ENCODE results near the gene EHD3. TPM values are rescaled to one million over a fixed set of nuclear protein-coding genes. Genes with fewer than 3 reads are reported as not detected.

EHD3 gene
- total RNA-seq, 1 donor from 2014 or later: 27.9 TPM

DNA sequence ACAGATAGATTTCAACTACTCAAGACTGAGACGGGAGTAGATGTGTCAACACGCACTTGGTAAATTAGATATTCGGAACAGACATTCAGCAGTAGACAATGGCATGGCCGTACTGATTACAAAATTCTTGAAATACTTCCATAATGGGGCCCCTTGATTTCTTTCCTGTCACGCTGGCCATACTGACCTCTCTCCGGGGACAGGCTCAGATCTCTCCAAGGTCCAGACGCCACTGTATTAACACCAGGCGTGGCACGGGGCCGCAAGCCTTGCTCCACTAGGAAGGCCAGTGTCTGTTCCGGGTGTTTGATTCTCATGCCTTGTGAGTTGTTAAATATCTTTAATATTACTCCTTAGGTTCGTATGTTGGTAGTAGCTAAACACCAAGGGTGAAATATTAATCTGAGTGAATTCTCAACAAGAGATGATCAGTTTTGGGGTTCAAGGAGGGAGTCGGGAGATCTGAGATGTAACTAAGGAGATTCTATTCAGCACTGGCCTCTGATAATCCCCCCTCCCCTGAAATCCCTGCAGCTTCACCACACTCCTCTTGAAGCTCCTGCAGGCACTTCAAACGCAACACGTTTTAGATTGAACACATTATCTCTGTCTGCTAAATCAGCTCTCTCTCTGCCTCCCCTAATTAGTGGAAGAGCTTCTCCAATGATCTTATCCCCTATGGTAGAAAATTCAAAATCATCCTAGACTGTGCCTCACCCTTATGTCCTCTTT lies 2.2 kb upstream of the EHD3 start:
- DNase-seq (ENCODE audit: missing footprints): no peak
- intact Hi-C loops (cut with DNase I): loop anchor here (5.0 to 10.0 kb wide), 2 partner anchors 101 to 517 kb away; no protein-coding TSS in a partner anchor

DNA sequence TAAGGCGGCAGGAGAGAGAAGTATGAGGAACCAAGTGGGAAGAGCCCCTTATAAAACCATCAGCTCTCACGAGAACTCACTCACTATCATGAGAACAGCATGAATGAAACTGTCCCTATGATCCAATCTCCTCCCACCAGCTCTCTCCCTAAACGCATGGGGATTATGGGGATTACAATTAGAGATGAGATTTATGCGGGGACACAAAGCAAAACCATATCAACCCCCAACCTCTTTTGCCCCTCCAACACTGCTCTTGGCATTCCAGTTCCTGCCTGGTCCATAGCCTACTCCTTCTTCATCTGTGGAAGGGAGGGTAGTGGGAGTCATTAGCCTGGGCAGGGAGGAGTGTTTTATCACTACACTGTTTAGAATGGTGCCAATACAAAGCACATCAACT lies 1.4 kb upstream of the EHD3 start:
- ATAC-seq: no peak
- intact Hi-C loops (cut with DNase I): loop anchor here (5.0 to 10.0 kb wide), 2 partner anchors 100 to 518 kb away; no protein-coding TSS in a partner anchor
- DNase-seq (ENCODE audit: missing footprints): no peak

More for the DNA sequence above, 2.2 kb upstream of the EHD3 start:
- peak; percentile 55 for ATAC-seq

DNA sequence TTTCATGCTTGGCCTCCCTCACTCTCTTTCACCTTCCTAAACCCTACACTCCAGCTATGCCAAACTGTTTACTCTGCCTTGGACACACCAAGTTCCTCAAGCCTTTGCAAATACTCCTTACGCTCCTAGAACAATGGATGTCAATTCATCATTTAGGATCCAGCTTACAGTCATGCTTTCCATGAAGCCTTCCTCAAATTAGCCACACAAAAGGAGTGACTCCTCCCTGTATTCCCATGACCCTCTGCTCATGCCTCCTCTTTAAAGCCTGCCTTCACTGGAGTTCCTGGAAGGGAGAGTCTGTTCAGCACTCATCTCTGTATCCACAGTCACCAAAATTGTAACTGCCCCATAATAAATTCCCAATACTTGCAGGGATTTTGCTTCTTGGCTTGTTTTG lies 721 bp upstream of the EHD3 start:
- intact Hi-C loops (cut with DNase I): loop anchor here (1.0 to 10.0 kb wide), 3 partner anchors 69 to 518 kb away; no protein-coding TSS in a partner anchor
- DNase-seq (ENCODE audit: missing footprints): no peak
- no peak for ATAC-seq

DNA sequence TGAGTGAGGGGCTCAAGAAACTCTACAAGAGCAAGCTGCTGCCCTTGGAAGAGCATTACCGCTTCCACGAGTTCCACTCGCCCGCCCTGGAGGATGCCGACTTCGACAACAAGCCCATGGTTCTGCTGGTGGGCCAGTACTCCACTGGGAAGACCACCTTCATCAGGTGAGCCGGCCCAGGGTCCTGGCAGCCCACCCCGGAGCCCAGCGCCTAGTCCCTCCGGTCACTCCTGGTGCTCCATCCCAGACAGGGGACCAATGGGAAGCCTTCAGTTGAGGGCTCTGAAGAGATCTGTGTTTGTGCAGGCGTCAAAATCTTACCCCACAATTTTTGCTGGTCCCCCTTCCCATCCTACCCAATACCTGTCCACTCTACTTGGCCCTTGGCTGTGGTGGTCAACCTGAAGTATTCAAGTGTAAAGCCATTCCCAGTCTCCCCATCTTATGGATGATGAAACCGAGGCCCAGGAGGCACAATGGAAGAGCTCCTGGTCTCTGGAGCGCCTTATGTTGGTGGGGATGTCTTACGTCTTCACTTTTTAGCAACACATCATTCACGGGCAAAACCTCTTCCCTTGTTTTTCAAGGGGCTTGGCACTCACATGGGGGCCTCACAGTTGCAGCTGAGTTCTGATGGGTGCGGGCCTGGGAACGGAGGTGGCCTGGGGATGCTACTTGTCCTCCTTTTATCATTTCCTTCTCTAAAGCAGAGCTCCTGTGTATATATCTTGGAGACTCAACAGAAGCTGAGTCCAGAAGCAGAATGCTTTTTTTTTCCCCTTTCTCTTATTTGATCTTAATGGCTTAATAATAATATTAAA lies 941 bp downstream of the EHD3 start:
- DNase-seq (ENCODE audit: missing footprints) (no peak), ATAC-seq (no peak)
- intact Hi-C loops (cut with DNase I): loop anchor here (5.0 to 10.0 kb wide), 3 partner anchors 42 to 520 kb away; no protein-coding TSS in a partner anchor

DNA sequence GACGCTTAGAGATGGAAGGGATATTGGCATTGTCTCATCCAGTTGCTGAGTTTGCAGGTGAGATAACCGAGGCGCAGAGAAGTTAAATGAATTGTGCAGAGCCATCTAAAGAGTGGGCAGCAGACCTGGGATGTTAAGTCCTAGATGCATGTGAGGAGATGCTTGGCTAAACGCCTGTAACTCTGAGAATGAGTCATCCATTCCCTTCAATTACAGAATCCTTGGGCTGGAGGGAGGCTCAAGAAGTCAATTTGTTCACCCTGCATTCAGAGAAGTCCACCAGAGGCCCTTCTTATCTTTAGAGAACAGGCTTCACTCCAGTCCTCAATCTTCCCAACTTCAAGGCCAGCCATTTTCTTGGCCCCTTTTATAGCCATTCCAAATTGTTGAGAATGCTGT lies 1.6 kb downstream of the EHD3 start:
- no peak for ATAC-seq
- intact Hi-C loops (cut with DNase I): loop anchor here (5.0 to 10.0 kb wide), 2 partner anchors 42 to 521 kb away; no protein-coding TSS in a partner anchor
- DNase-seq (ENCODE audit: missing footprints): no peak

DNA sequence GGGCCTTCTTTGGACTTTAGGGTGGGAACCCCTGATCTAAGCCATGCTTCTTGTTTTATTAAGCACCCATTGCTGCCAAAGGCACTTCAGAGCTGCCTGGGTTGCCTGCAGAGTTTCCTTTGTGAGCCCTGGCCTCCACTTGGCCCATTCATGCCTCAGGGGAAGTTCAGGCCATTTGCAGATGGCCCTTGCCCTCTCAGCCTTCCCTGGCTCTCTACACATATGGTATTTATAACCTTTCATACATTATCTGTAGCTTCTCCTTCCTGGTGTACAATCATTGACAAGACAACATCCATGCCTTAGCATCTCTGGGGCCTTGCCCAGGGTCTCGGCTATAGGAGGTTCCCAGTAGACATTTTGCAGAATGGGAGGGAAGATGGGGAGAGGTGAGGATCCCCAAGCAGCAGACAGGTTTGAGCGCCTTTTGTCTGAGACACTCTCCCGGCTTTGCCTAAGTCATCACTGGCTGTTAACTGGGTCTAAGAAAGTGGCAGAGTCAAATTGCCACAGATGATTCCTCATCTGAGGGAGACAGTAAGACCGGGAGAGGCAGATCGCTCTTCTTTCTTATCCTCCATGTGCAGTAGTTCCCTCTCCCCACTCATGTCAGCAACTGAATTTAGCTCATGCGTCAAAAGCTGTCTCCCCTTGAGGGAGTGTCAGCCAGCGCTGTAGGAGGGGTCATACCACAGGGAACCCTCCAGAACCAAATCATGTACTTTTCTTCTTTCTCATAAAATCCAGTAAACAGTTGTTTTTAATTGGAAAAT lies 2.7 kb downstream of the EHD3 start:
- ATAC-seq: no peak
- DNase-seq (ENCODE audit: missing footprints): no peak
- intact Hi-C loops (cut with DNase I): loop anchor here (5.0 to 10.0 kb wide), 2 partner anchors 41 to 522 kb away; no protein-coding TSS in a partner anchor

DNA sequence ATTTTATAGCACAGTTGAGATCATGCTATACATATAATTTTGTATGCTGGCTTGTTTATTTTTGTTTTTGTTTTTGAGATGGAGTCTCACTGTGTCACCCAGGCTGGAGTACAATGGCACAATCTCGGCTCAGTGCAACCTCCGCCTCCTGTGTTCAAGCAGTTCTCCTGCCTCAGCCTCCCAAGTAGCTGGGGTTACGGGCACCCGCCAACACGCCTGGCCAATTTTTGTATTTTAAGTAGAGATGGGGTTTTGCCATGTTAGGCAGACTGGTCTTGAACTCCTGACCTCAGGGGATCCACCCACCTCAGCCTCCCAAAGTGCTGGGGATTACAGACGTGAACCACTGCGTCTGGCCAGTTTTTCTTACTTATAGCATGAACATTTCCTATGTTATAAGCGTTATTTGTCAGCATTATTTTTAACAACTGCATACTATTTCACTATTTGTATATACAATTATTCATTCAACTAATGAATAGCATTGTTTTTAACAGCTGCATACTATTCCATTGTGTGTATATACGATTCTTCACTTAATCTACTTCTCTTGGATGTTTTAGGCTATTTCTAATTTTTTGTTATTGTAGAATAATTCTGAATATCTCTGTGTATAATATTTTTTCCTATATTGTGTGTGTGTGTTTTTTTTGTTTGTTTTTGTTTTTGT lies 3.5 kb downstream of the EHD3 start:
- intact Hi-C loops (cut with DNase I): loop anchor here (5.0 to 10.0 kb wide), 2 partner anchors 40 to 523 kb away; no protein-coding TSS in a partner anchor
- ATAC-seq (no peak), DNase-seq (ENCODE audit: missing footprints) (no peak)

DNA sequence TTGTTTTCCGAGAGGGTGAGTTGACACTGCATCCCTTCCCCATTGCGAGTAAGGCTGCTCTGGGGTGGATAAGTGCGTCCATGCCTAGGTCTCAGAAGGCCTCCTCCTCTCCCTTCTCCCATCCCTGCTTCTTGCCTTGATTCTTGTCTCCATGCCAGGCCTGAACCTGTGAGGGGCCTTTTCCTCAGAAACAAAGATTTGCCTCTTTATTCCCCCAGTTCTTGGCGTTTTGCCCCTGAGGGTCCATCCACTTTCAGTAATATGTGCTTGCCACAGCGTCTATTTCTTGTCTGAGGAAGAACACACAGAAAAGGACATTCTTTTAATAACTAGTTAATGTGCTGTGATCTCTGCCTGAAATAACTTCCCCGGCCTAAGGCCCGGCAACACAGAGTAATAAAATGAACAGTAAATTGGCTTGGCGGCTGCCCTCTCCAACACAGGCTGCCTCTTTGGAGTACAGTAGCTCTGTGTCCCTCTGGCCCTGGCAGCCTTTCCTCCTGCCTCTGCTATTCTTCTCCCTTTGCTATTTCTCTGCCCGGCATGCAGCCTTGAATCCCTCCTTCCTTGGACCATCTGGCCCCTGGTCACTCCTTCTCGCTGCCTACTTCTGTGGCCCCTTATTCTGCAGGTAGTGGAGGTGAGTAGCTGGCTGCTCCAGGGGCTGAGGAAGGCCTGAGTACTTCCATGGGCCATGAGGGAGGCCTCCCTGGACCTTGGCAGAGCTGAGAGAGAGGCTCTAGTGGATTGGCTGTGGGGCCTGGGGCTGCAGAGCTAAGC lies 4.4 kb downstream of the EHD3 start:
- no peak for DNase-seq (ENCODE audit: missing footprints)
- no peak for ATAC-seq
- intact Hi-C loops (cut with DNase I): loop anchor here (5.0 to 10.0 kb wide), 2 partner anchors 39 to 524 kb away; no protein-coding TSS in a partner anchor

DNA sequence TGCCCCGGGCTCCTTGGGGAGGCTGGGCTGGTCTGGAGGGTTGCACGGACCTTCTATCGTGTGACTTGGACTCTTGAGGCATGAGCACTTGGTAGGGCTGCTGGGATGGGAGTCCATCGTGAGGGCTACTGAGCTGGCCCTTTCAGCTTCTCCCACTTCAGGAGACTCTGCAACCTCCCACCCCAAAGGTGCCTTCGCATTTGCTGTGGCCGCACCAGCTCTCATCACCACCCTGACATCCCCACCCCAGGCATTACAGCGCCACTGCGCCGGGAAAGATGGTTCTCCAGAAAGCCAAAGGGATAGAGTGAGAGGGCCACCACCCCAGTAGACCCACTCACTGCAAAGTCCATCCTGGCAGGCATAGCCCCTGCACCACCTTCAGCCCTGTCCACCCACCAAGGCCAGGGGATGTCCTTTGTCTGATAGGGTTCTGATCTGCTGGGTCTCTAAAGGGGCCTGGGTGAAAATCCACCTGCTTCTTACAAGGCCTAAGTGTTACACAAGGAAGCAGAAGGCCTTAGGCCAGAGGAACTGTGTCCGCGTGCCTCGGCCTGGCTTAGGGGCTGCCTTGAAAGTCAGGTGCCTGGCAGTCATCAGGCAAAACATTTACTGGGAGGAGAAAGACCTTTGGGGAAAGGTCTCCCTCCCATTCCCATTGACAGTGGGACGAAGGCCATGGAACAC lies 5.1 kb downstream of the EHD3 start:
- intact Hi-C loops (cut with DNase I): loop anchor here (5.0 to 10.0 kb wide), 2 partner anchors 38 to 524 kb away; no protein-coding TSS in a partner anchor
- DNase-seq (ENCODE audit: missing footprints) (no peak), ATAC-seq (no peak)

DNA sequence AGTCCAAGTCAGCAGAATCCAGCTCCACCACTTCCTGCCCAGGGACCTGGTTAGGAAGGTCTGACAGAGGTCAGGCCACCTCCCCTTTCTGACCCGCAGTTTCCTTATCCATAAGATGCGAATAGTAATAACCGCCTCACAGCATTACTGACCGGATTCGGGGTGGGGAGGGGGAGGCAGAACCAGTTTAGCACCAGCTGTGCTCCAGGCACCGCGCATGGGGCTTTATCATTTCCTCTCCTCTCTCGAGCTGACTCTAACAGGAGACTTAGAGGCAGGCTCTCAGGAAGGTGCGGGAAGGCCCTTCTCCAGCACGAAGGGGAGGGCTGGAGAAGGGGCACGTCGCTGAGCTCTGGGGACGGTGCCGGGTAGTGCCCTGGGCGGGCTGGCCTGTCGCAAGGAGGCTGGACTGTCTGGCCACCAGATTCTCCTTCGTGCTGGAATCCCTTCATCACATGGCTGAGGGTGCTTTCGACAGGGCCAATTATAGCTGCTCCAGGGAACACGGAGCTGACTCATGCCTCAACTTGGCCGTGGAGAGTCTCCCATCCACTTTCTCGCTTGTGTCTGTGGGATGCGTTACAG lies 5.7 kb downstream of the EHD3 start:
- intact Hi-C loops (cut with DNase I): loop anchor here (5.0 to 10.0 kb wide), 2 partner anchors 38 to 525 kb away; no protein-coding TSS in a partner anchor
- ATAC-seq: peak; percentile 90
- peak; percentile 78 for DNase-seq (ENCODE audit: missing footprints)

DNA sequence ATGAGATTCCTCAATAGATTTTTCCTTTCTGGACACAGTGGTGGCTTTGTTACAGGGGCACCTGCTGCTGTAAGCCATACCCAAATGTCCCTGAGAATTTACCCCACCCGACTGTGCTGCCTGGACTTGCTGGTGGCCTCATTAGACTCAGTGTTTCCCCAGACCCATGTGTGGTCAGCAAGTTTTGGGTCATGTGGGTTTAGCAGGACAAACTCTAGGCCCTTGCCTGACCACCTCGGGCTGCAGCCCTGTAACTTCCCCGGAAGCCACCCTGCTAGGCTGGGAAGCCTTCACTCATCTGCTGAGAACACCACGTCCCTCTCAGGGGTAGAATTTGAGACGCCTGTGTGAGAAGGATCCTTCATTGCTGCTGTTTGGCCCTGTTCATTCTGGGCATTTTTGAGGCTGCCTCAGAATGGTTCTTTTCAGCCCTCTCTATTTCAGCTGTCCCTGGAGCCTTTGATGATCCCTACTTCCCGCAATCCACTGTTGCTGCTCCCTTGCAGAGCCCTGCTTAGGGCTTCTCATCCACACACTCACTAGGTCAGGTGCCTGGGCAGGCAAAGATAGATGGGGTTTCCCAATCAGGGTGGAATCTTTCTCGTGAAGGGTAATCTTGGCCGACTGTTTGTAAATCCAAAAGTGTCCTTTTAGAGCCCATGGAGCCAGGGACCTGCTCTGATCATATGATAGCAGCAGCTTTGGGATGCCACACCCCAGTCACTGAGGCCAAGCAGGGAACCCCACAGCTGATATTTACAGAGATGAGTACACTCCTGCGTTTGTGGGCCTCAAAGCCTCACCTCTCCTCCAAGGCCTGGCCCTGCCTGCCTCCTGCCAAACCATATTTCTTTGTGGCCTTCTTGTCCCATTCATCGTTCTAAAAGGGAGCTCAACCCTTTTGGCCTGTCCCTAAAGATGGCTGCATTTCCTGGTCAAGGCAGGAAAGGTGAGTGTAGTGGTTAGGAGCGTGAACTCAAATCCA lies 6.7 kb downstream of the EHD3 start:
- ATAC-seq (no peak), DNase-seq (ENCODE audit: missing footprints) (no peak)
- intact Hi-C loops (cut with DNase I): no loop called here

DNA sequence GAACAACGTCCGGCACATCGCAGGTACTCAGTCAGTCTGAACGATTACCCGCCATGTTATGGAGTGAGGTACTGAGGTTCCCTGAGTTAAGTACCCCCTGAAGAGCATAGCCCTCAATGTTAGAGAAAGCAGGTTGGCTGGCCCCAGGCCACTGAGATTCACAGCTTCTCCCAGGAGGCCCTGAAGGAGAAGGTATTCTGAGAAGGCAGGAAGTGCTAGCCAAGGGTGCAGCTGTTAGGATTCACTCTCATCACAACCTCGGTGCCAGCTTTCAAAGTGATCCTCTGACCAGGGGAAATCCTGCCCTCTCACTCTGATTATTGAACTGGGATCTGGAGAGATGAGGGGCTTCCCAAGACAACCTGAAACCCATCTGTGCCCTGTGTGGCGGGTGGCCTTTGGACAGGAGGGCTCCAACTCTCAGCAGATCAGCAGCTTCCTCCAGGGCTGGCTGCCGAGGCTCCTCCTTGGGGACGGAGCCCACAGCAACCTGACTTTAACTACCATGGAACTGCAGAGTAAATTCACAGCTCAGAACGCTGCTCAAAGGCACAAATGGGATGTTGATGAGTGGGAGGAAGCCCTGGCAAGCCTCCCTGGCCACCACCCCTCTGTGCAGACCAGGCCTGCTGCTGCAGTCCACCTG lies 7.8 kb downstream of the EHD3 start:
- DNase-seq (ENCODE audit: missing footprints) (no peak), ATAC-seq (no peak)
- intact Hi-C loops (cut with DNase I): no loop called here

DNA sequence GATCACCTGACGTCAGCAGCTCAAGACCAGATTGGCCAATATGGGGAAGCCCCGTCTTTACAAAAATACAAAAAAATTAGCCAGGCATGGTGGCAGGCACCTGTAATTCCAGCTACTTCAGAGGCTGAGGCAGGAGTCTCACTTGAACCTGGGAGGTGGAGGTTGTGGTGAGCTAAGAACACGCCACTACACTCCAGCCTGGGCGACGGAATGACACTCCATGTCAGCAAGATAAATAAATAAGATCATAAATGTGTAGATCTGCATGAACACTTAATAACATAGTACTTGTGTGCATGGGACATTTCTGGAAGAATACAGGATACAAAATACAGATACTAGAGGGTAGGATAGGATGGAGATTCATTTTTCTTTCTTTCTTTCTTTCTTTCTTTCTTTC lies 9.1 kb downstream of the EHD3 start:
- intact Hi-C loops (cut with DNase I): no loop called here
- DNase-seq (ENCODE audit: missing footprints) (no peak), ATAC-seq (no peak)

DNA sequence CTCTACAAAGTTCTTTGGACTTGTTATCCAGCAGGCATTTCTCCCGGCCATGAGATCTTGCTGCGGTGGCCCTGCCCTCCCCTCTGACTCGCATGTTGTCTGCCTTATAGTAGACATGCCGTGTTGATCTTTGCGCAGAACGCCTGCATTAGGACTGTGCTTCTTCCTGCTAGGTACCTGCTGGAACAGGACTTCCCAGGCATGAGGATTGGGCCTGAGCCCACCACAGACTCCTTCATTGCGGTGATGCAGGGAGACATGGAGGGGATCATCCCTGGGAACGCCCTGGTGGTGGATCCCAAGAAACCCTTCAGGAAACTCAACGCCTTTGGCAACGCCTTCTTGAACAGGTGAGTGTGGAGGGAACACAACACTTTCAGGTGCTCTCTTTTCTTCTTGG lies 10.1 kb downstream of the EHD3 start:
- ATAC-seq (no peak), DNase-seq (ENCODE audit: missing footprints) (no peak)
- intact Hi-C loops (cut with DNase I): no loop called here
